ENCODE data around the gene PIN1. TPM values are rescaled to one million over a fixed set of nuclear protein-coding genes. Genes with fewer than 3 reads are reported as not detected.

PIN1 gene
- polyA plus RNA-seq, 2 donors: 35.0 to 81.7 TPM

DNA sequence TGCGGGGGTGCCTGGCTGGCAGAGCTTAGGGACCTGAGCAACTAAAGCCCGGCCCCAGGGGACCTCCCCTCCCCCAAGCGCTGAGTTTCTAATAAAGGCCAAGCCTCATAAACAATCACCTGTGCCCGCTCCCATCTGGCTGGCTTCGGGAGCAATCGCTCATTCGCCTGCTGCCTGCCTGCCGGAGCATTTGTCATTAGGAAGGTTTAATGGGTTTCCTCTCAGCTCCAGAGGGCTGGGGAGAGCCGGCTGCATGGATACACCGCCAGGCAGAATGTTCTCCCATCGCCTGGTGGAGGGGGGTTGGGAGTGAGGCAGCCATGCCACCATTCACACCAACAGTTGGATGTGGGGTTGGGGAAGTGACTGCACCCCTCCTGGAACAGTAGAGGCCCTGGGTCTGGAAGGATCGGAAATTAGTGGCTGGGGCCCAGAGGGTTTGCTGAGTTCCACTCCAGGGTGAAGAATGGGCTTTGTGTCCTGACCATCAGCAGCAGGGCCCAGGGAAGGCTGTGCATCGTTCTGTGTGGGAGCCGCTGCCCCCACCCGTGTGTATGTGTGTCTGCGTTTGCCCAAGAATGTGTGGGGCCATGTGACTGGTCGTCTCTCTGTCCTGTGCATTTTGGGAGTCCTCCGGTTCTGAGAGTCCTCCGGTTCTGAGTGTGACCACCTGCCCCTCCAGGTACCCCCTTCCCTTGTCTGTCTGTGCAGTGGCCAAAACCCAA lies 15.3 kb downstream of the PIN1 start:
- H3K27me3 ChIP-seq (ENCODE audit: control insufficient read depth in 1 of 2, insufficient read depth in 2 of 2, low read length in 2 of 2): no peaks in the 10 kb centered on the region
- 70 to 78% methylated on average over 18 to 19 of the region's 19 CpGs for WGBS, 2 donors
- H3K27ac ChIP-seq (ENCODE audit: low read depth in 2 of 2, low read length in 1 of 2): no peak overlapping the region
- H3K4me3 ChIP-seq (ENCODE audit: low read depth in 1 of 2, low read length in 2 of 2): no peak overlapping the region
- no peaks in the 10 kb centered on the region for H3K9me3 ChIP-seq (ENCODE audit: control insufficient read depth in 2 of 2, insufficient read depth in 1 of 2, low read depth in 1 of 2, low read length in 1 of 2)
- peaks cover 3 to 14% of the 10 kb centered on the region in 2 donors for H3K4me1 ChIP-seq (ENCODE audit: control insufficient read depth in 2 of 2, insufficient read depth in 2 of 2, low read length in 1 of 2)
- peaks cover 0 to 24% of the 10 kb centered on the region in 2 donors for H3K36me3 ChIP-seq (ENCODE audit: control insufficient read depth in 2 of 2, insufficient read depth in 2 of 2, low read length in 1 of 2)

GRCh38 chr19:9854282-9854846 lies 19.2 kb downstream of the PIN1 start:
- H3K4me3 ChIP-seq (ENCODE audit: low read depth in 1 of 2, low read length in 2 of 2): no peak overlapping the region
- H3K36me3 ChIP-seq (ENCODE audit: control insufficient read depth in 2 of 2, insufficient read depth in 2 of 2, low read length in 1 of 2): peaks cover 0 to 4% of the 10 kb centered on the region in 2 donors
- no peaks in the 10 kb centered on the region for H3K9me3 ChIP-seq (ENCODE audit: control insufficient read depth in 2 of 2, insufficient read depth in 1 of 2, low read depth in 1 of 2, low read length in 1 of 2)
- H3K27ac ChIP-seq (ENCODE audit: low read depth in 2 of 2, low read length in 1 of 2): no peak overlapping the region
- H3K27me3 ChIP-seq (ENCODE audit: control insufficient read depth in 1 of 2, insufficient read depth in 2 of 2, low read length in 2 of 2): no peaks in the 10 kb centered on the region
- peaks cover 0 to 3% of the 10 kb centered on the region in 2 donors for H3K4me1 ChIP-seq (ENCODE audit: control insufficient read depth in 2 of 2, insufficient read depth in 2 of 2, low read length in 1 of 2)
- 95 to 96% methylated on average over 38 of the region's 38 CpGs for WGBS, 2 donors

- Histone ChIP-seq H3K36me3 (ENCODE audit: control insufficient read depth in 2 of 2, insufficient read depth in 2 of 2, low read length in 1 of 2) (no peaks in the 10 kb centered on the region), H3K4me3 (ENCODE audit: low read depth in 1 of 2, low read length in 2 of 2) (no peak overlapping the region), H3K27me3 (ENCODE audit: control insufficient read depth in 1 of 2, insufficient read depth in 2 of 2, low read length in 2 of 2) (no peaks in the 10 kb centered on the region), H3K4me1 (ENCODE audit: control insufficient read depth in 2 of 2, insufficient read depth in 2 of 2, low read length in 1 of 2) (peaks cover 0 to 3% of the 10 kb centered on the region in 2 donors), H3K9me3 (ENCODE audit: control insufficient read depth in 2 of 2, insufficient read depth in 1 of 2, low read depth in 1 of 2, low read length in 1 of 2) (no peaks in the 10 kb centered on the region), H3K27ac (ENCODE audit: low read depth in 2 of 2, low read length in 1 of 2) (no peak overlapping the region)
- WGBS, 2 donors: 96 to 98% methylated on average over 9 of the region's 9 CpGs
Measured at GRCh38 chr19:9856609-9857008, 21.5 kb downstream of the PIN1 start.

DNA sequence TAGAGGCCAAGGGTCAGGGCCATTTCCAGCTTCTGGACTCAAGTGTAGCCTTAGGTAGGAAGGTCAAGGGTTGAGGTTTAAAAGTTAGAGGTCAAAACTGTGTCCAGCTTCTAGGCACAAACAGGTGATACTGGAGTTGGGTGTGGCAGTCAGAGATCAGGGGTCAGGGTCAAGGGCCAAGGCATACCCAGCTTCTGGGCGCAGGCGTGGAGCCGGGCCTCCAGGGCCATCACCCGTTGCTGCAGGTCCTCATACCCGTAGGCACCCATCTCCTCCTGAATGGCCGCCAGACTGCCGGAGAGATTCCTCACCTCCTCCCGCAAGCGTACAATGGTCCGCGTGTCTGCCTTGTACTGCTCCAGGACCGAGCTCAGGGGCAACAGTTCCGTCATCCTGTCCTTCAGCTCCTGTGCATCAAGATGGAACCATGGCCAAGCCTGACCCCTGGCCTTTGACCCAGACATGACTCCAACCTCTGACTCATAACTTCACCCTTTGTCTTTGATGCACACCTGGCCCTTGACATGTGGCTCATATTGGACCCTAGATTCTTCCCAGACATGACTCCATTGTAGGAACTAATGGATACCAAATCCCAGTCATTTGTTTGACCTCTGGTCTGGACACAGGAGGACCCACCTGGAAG lies 22.1 kb downstream of the PIN1 start:
- 92 to 94% methylated on average over 13 of the region's 13 CpGs for WGBS, 2 donors
- H3K27ac ChIP-seq (ENCODE audit: low read depth in 2 of 2, low read length in 1 of 2): no peak overlapping the region

GRCh38 chr19:9857920-9858746 lies 23.0 kb downstream of the PIN1 start:
- Histone ChIP-seq H3K4me3 (ENCODE audit: low read depth in 1 of 2, low read length in 2 of 2) (no peak overlapping the region), H3K27ac (ENCODE audit: low read depth in 2 of 2, low read length in 1 of 2) (no peak overlapping the region)

More for the DNA sequence above, 22.1 kb downstream of the PIN1 start:
- no peaks in the 10 kb centered on the region for H3K27me3 ChIP-seq (ENCODE audit: control insufficient read depth in 1 of 2, insufficient read depth in 2 of 2, low read length in 2 of 2)
- H3K9me3 ChIP-seq (ENCODE audit: control insufficient read depth in 2 of 2, insufficient read depth in 1 of 2, low read depth in 1 of 2, low read length in 1 of 2): no peaks in the 10 kb centered on the region
- peaks cover 0 to 3% of the 10 kb centered on the region in 2 donors for H3K4me1 ChIP-seq (ENCODE audit: control insufficient read depth in 2 of 2, insufficient read depth in 2 of 2, low read length in 1 of 2)
- H3K4me3 ChIP-seq (ENCODE audit: low read depth in 1 of 2, low read length in 2 of 2): no peak overlapping the region
- no peaks in the 10 kb centered on the region for H3K36me3 ChIP-seq (ENCODE audit: control insufficient read depth in 2 of 2, insufficient read depth in 2 of 2, low read length in 1 of 2)

DNA sequence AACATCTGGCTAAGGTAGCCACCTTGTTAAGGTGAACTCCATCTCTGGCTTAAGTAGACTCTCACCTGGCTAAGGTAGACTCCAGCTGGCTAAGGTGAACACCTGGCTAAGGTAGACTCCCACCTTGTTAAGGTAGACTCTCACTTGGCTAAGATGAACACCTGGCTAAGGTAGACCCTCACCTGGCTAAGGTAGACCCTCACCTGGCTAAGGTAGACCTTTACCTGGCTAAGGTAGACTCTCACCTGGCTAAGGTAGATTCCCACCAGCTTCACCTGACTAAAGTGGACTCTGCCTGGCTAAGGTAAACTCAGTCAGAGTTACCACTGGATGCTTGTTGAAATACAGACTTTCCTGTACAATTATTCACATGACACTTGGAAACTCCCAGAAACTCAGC lies 23.6 kb downstream of the PIN1 start:
- Histone ChIP-seq H3K36me3 (ENCODE audit: control insufficient read depth in 2 of 2, insufficient read depth in 2 of 2, low read length in 1 of 2) (no peaks in the 10 kb centered on the region), H3K27ac (ENCODE audit: low read depth in 2 of 2, low read length in 1 of 2) (no peak overlapping the region), H3K9me3 (ENCODE audit: control insufficient read depth in 2 of 2, insufficient read depth in 1 of 2, low read depth in 1 of 2, low read length in 1 of 2) (no peaks in the 10 kb centered on the region), H3K27me3 (ENCODE audit: control insufficient read depth in 1 of 2, insufficient read depth in 2 of 2, low read length in 2 of 2) (no peaks in the 10 kb centered on the region), H3K4me1 (ENCODE audit: control insufficient read depth in 2 of 2, insufficient read depth in 2 of 2, low read length in 1 of 2) (peaks cover 0 to 3% of the 10 kb centered on the region in 2 donors), H3K4me3 (ENCODE audit: low read depth in 1 of 2, low read length in 2 of 2) (no peak overlapping the region)

More at GRCh38 chr19:9857920-9858746, 23.0 kb downstream of the PIN1 start:
- WGBS, 2 donors: 74 to 78% methylated on average over 10 of the region's 10 CpGs
- H3K9me3 ChIP-seq (ENCODE audit: control insufficient read depth in 2 of 2, insufficient read depth in 1 of 2, low read depth in 1 of 2, low read length in 1 of 2): no peaks in the 10 kb centered on the region
- peaks cover 0 to 3% of the 10 kb centered on the region in 2 donors for H3K4me1 ChIP-seq (ENCODE audit: control insufficient read depth in 2 of 2, insufficient read depth in 2 of 2, low read length in 1 of 2)
- H3K36me3 ChIP-seq (ENCODE audit: control insufficient read depth in 2 of 2, insufficient read depth in 2 of 2, low read length in 1 of 2): no peaks in the 10 kb centered on the region
- H3K27me3 ChIP-seq (ENCODE audit: control insufficient read depth in 1 of 2, insufficient read depth in 2 of 2, low read length in 2 of 2): no peaks in the 10 kb centered on the region

- no peaks in the 10 kb centered on the region for H3K9me3 ChIP-seq (ENCODE audit: control insufficient read depth in 2 of 2, insufficient read depth in 1 of 2, low read depth in 1 of 2, low read length in 1 of 2)
- H3K4me3 ChIP-seq (ENCODE audit: low read depth in 1 of 2, low read length in 2 of 2): no peak overlapping the region
- H3K4me1 ChIP-seq (ENCODE audit: control insufficient read depth in 2 of 2, insufficient read depth in 2 of 2, low read length in 1 of 2): peaks cover 0 to 3% of the 10 kb centered on the region in 2 donors
- no peak overlapping the region for H3K27ac ChIP-seq (ENCODE audit: low read depth in 2 of 2, low read length in 1 of 2)
- no peaks in the 10 kb centered on the region for H3K36me3 ChIP-seq (ENCODE audit: control insufficient read depth in 2 of 2, insufficient read depth in 2 of 2, low read length in 1 of 2)
- no peaks in the 10 kb centered on the region for H3K27me3 ChIP-seq (ENCODE audit: control insufficient read depth in 1 of 2, insufficient read depth in 2 of 2, low read length in 2 of 2)
- WGBS, 2 donors: 71 to 86% methylated on average over 8 of the region's 8 CpGs
Measured at GRCh38 chr19:9860407-9860806, 25.3 kb downstream of the PIN1 start.

GRCh38 chr19:9861503-9861902 lies 26.4 kb downstream of the PIN1 start:
- Histone ChIP-seq H3K27me3 (ENCODE audit: control insufficient read depth in 1 of 2, insufficient read depth in 2 of 2, low read length in 2 of 2) (no peaks in the 10 kb centered on the region), H3K9me3 (ENCODE audit: control insufficient read depth in 2 of 2, insufficient read depth in 1 of 2, low read depth in 1 of 2, low read length in 1 of 2) (no peaks in the 10 kb centered on the region), H3K36me3 (ENCODE audit: control insufficient read depth in 2 of 2, insufficient read depth in 2 of 2, low read length in 1 of 2) (no peaks in the 10 kb centered on the region), H3K27ac (ENCODE audit: low read depth in 2 of 2, low read length in 1 of 2) (no peak overlapping the region), H3K4me3 (ENCODE audit: low read depth in 1 of 2, low read length in 2 of 2) (no peak overlapping the region), H3K4me1 (ENCODE audit: control insufficient read depth in 2 of 2, insufficient read depth in 2 of 2, low read length in 1 of 2) (peaks cover 0 to 3% of the 10 kb centered on the region in 2 donors)
- 98 to 100% methylated on average over 1 of the region's 1 CpG for WGBS, 2 donors

DNA sequence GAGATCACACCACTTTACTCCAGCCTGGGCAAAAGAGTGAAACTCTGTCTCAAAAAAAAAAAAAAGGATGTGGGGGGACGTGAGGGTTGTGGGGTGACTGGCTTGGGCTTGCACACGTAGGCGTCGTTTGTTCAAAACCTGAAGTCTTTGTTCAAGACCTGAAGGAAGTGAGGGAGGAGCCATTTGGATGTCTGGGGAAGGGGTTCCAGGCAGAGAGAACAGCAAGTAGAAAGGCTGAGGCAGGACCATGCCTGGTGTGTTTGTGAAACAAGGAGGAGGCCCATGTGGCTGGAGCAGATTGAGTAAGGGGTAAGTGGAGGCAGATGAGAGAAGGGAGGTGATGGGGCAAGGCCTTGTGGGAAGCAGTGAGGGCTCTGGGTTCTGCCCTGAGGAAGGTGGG lies 27.8 kb downstream of the PIN1 start:
- Histone ChIP-seq H3K27me3 (ENCODE audit: control insufficient read depth in 1 of 2, insufficient read depth in 2 of 2, low read length in 2 of 2) (no peaks in the 10 kb centered on the region), H3K9me3 (ENCODE audit: control insufficient read depth in 2 of 2, insufficient read depth in 1 of 2, low read depth in 1 of 2, low read length in 1 of 2) (no peaks in the 10 kb centered on the region), H3K27ac (ENCODE audit: low read depth in 2 of 2, low read length in 1 of 2) (peak overlapping the region in 1 of 2 donors; percentile 33), H3K4me3 (ENCODE audit: low read depth in 1 of 2, low read length in 2 of 2) (no peak overlapping the region), H3K4me1 (ENCODE audit: control insufficient read depth in 2 of 2, insufficient read depth in 2 of 2, low read length in 1 of 2) (peaks cover 0 to 3% of the 10 kb centered on the region in 2 donors), H3K36me3 (ENCODE audit: control insufficient read depth in 2 of 2, insufficient read depth in 2 of 2, low read length in 1 of 2) (no peaks in the 10 kb centered on the region)
- WGBS, 2 donors: 63 to 66% methylated on average over 4 of the region's 4 CpGs

Measured in esophagus (tissue), 2 donors.